OCI-LY7 (cell line): Measurements from ENCODE around the gene ITGA5. TPM values are rescaled to one million over a fixed set of nuclear protein-coding genes. Genes with fewer than 3 reads are reported as not detected.

Experiments used
- BruUV-seq: library from RNA; stranded (reverse); fragments of 400-500 nt; replicated peaks from 2 replicates; lab custom pipeline; 2021; lab: Mats Ljungman, UMichigan
- CTCF ChIA-PET: fragments of 300-600 bp; sonication (Branson Sonifier 250); formaldehyde crosslinking; loops from one replicate; lab custom pipeline; 2022; ENCODE audit warnings: antibody characterized with exemption; ENCODE audit not compliant: unreplicated experiment; lab: Charles Lee
- POLR2A ChIA-PET: fragments of 300-600 bp; sonication (Branson Sonifier 250); formaldehyde crosslinking; loops from one replicate; lab custom pipeline; 2022; ENCODE audit warnings: antibody characterized with exemption; lab: Charles Lee
- DNase-seq: peaks from one replicate; pipeline ENCODE4 v3.0.0-alpha.2; 2015; ENCODE audit warnings: low spot score
- H2AFZ ChIP-seq: fragments of 200-600 bp; sonication (generic), shearing (Covaris generic); 2 replicates; pipeline ENCODE4 v1.6.1; 2014; ENCODE audit warnings: mild to moderate bottlenecking, antibody characterized with exemption, low read length, moderate library complexity
- H3K27ac ChIP-seq: fragments of 200-600 bp; sonication (generic); 2 replicates; pipeline ENCODE4 v1.5.1; 2014; ENCODE audit warnings: mixed run types, low read depth, mild to moderate bottlenecking, moderate library complexity, low read length, inconsistent platforms; ENCODE audit not compliant: poor library complexity, severe bottlenecking
- H3K36me3 ChIP-seq: fragments of 200-600 bp; sonication (generic); 2 replicates; pipeline ENCODE4 v1.6.1; 2014; ENCODE audit warnings: mild to moderate bottlenecking, antibody characterized with exemption, low read length, moderate library complexity, mixed read lengths; ENCODE audit not compliant: insufficient read depth
- H3K4me1 ChIP-seq: fragments of 200-600 bp; sonication (generic); 2 replicates; pipeline ENCODE4 v1.5.1; 2014; ENCODE audit warnings: mild to moderate bottlenecking, low read length; ENCODE audit not compliant: insufficient read depth, poor library complexity, severe bottlenecking
- H3K4me2 ChIP-seq: fragments of 200-600 bp; sonication (generic); 2 replicates; pipeline ENCODE4 v1.6.1; 2014; ENCODE audit warnings: mild to moderate bottlenecking, low read length
- H3K4me3 ChIP-seq: fragments of 200-600 bp; sonication (generic); 2 replicates; pipeline ENCODE4 v1.5.1; 2014; ENCODE audit warnings: mild to moderate bottlenecking, low read depth, low read length; ENCODE audit not compliant: poor library complexity, severe bottlenecking
- H3K79me2 ChIP-seq: fragments of 200-600 bp; sonication (generic); 2 replicates; pipeline ENCODE4 v1.6.1; 2016; ENCODE audit warnings: low read depth, mild to moderate bottlenecking, low read length, moderate library complexity, mixed read lengths; ENCODE audit not compliant: insufficient read depth
- H3K9me2 ChIP-seq: fragments of 200-600 bp; sonication (generic); 2 replicates; pipeline ENCODE4 v1.6.1; 2016; ENCODE audit warnings: mild to moderate bottlenecking, low read length, mixed read lengths; ENCODE audit not compliant: insufficient read depth
- H3K9me3 ChIP-seq: fragments of 200-600 bp; sonication (generic); 2 replicates; pipeline ENCODE4 v1.6.1; 2014; ENCODE audit warnings: mild to moderate bottlenecking, mixed run types, low read length, mixed read lengths
- H4K20me1 ChIP-seq: fragments of 200-600 bp; sonication (generic); 2 replicates; pipeline ENCODE4 v1.6.1; 2014; ENCODE audit warnings: mild to moderate bottlenecking, antibody characterized with exemption, low read length, moderate library complexity, mixed read lengths; ENCODE audit not compliant: insufficient read depth
- EZH2phosphoT487 ChIP-seq: fragments of 200-600 bp; sonication (generic); IDR thresholded peaks from 2 replicates; pipeline ENCODE4 v1.6.1; 2018; ENCODE audit warnings: low read depth, borderline replicate concordance, mild to moderate bottlenecking, mixed run types, antibody characterized with exemption, low read length, moderate library complexity, mixed read lengths
- intact Hi-C: fragments of 100-400 bp; cut with micrococcal nuclease; formaldehyde crosslinking; loops from one replicate; pipeline ENCODE4 v1.10.0; 2022; ENCODE audit not compliant: unreplicated experiment
- total RNA-seq, 2 experiments: library from RNA; depleted of rRNA in 1 of 2; stranded (reverse); fragments of >200 nt in 1 of 2; shearing (Covaris generic) in 1 of 2; gene quantifications; 2 replicates each; pipeline ENCODE4 v1.2.3, GENCODE V29; 2014 to 2022
- TF ChIP-seq, protein P1 (sequence below): fragments of 200-600 bp; sonication (generic); conservative IDR thresholded peaks from 2 replicates; pipeline ENCODE4 v1.5.1; 2014; ENCODE audit warnings: mild to moderate bottlenecking, antibody characterized with exemption, low read length, moderate library complexity, mixed read lengths

ITGA5 gene
- total RNA-seq, 2 experiments from 2014 or later = 0.06 to 0.34 TPM

DNA sequence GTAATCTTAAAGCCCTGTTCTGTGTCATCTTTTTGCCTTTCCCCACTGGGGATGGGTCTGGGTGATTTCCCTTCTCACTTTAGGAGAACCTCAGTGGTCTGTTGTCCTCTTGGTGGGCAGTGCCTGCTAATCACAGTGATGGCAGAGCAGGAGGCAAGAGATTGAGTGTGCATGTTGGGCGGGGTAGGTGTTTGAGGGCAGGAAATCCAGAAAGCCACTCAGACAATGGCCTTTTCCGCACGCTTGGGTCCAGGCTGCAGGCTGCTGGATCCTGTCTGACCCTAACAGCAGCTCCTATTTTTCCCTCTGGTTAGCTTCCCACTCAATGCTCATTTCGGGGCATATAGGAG lies 13.7 kb upstream of the ITGA5 start:
- Histone ChIP-seq H3K9me2 (no peaks in the 10 kb centered on the region), H2AFZ (no peak overlapping the region), H3K4me2 (no peak overlapping the region), H4K20me1 (no peaks in the 10 kb centered on the region), H3K27ac (no peak overlapping the region), H3K4me3 (no peak overlapping the region), H3K9me3 (no peaks in the 10 kb centered on the region), H3K4me1 (no peaks in the 10 kb centered on the region), H3K79me2 (no peaks in the 10 kb centered on the region), H3K36me3 (no peaks in the 10 kb centered on the region)
- no peak for DNase-seq
- intact Hi-C loops = no loop called here
- no TSS peak for BruUV-seq
- no peak for TF ChIP-seq EZH2phosphoT487
- TF ChIP-seq, protein P1, sequence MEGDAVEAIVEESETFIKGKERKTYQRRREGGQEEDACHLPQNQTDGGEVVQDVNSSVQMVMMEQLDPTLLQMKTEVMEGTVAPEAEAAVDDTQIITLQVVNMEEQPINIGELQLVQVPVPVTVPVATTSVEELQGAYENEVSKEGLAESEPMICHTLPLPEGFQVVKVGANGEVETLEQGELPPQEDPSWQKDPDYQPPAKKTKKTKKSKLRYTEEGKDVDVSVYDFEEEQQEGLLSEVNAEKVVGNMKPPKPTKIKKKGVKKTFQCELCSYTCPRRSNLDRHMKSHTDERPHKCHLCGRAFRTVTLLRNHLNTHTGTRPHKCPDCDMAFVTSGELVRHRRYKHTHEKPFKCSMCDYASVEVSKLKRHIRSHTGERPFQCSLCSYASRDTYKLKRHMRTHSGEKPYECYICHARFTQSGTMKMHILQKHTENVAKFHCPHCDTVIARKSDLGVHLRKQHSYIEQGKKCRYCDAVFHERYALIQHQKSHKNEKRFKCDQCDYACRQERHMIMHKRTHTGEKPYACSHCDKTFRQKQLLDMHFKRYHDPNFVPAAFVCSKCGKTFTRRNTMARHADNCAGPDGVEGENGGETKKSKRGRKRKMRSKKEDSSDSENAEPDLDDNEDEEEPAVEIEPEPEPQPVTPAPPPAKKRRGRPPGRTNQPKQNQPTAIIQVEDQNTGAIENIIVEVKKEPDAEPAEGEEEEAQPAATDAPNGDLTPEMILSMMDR = no peak
- ChIA-PET POLR2A (no interaction called here), CTCF (interaction anchor here (1.9 kb wide), 1 partner anchor 33 kb away, joined by 4 read pairs; no protein-coding TSS in a partner anchor)

DNA sequence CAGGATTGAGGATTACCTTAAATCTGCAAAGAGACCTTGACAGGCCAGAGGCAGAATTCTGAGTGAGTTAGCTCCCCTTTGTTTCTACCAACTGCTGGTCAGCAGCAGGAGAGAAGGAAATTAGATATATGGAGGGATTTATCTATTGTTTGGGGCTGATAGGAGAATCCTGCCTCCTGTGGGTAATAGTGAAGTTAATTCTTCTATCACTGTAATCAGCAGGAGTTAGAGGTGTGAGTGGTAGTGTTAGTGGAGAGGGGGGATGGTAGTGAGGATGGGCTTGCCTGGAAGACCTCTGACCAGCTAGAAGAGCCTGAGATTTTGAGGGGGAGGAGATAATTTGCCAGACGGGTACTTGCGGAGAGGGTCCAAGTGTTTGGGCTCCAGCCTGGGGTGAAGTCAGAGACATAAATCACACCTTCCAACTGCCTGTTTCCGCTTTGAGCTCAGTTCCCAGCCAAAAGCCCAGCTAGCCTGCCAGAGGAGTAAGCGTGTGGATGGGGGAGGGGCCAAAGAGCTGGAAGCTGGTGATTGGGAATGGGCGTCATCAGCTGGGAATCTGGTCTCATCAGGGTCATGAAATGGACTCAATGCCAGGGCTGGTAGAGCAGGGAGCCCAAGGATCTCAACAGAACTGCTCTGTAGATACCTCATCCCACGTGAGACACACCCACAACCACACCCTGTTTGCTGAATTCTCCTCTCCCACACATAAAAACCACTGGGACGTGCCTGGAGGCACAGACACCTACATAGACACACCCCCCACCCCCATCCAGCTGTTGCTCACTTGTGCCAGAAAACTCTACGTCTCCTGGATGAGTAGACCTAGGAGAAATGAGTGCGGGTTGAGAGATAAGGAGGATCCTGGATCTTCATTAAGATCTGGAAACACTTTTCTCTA lies 13.1 kb upstream of the ITGA5 start:
- BruUV-seq = no TSS peak
- Histone ChIP-seq H3K4me3 (no peak overlapping the region), H3K36me3 (no peaks in the 10 kb centered on the region), H3K79me2 (no peaks in the 10 kb centered on the region), H3K9me2 (no peaks in the 10 kb centered on the region), H3K9me3 (no peaks in the 10 kb centered on the region), H4K20me1 (no peaks in the 10 kb centered on the region), H2AFZ (no peak overlapping the region), H3K4me1 (no peaks in the 10 kb centered on the region), H3K4me2 (no peak overlapping the region), H3K27ac (no peak overlapping the region)
- DNase-seq = no peak
- CTCF ChIA-PET = interaction anchor here (1.9 kb wide), 1 partner anchor 33 kb away, joined by 4 read pairs; no protein-coding TSS in a partner anchor
- TF ChIP-seq EZH2phosphoT487 = no peak
- TF ChIP-seq, protein P1 = no peak
- intact Hi-C loops = no loop called here
- POLR2A ChIA-PET = no interaction called here

DNA sequence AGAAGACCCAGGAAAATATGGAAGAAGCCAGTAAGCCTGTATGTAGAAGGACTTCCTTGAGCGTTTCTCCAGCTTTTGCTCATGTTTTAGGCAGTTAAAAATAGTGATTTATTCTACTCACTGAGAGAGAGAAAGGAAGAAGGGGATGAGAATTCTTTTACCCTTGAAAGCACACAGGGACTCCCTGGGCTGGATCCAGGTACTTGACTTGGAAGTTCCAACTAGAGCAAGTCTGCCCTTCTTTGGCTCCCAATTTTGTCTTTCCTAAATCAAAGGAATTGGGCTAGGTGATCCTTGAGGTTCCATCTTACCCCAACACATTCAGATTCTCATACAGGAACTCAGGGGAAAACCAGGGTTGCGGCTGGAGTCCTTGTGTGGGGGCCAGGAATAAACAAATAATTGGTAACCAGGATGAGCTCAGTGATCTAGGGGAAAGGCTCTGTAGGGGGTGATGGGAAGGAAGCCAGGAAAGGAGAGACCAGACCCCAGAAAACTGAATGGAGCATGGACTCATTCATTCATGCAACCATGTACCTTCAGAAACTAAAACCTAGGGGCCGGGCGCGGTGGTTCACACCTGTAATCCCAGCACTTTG lies 11.5 kb upstream of the ITGA5 start:
- H3K9me3 ChIP-seq = no peaks in the 10 kb centered on the region
- intact Hi-C loops = no loop called here
- H2AFZ ChIP-seq = no peak overlapping the region
- H3K9me2 ChIP-seq = no peaks in the 10 kb centered on the region
- H4K20me1 ChIP-seq = no peaks in the 10 kb centered on the region
- BruUV-seq = no TSS peak
- no peak overlapping the region for H3K4me2 ChIP-seq
- no peak for TF ChIP-seq EZH2phosphoT487
- TF ChIP-seq, protein P1 = no peak
- ChIA-PET POLR2A (no interaction called here), CTCF (no interaction called here)
- H3K36me3 ChIP-seq = no peaks in the 10 kb centered on the region
- H3K79me2 ChIP-seq = no peaks in the 10 kb centered on the region
- H3K4me3 ChIP-seq = no peak overlapping the region
- no peak overlapping the region for H3K27ac ChIP-seq
- no peak for DNase-seq
- no peaks in the 10 kb centered on the region for H3K4me1 ChIP-seq
